Brain microvascular endothelial cell (primary cell): ENCODE results near the gene MKNK2.
"Not testable (repeated sequence)": the region's sequence is repeated elsewhere in the genome, so short reads cannot be mapped to it uniquely, and the experiment has no call there.

Experiments
- DNase-seq: peaks from one replicate; pipeline ENCODE4 v3.0.0-alpha.2; 2020
- H3K27ac ChIP-seq: fragments of 250-450 bp; sonication (Bioruptor Pico); 2 replicates; pipeline ENCODE4 v1.5.1; 2020; ENCODE audit warnings: mild to moderate bottlenecking, moderate library complexity
- H3K27me3 ChIP-seq: fragments of 250-450 bp; sonication (Bioruptor Pico); replicated peaks from 2 replicates; pipeline ENCODE4 v1.5.1; 2020; ENCODE audit warnings: mild to moderate bottlenecking
- H3K36me3 ChIP-seq: fragments of 250-450 bp; sonication (Bioruptor Pico); replicated peaks from 2 replicates; pipeline ENCODE4 v1.5.1; 2020; ENCODE audit warnings: mild to moderate bottlenecking
- H3K4me3 ChIP-seq: 2 replicates; pipeline ENCODE4 v1.5.1; 2011; ENCODE audit warnings: low read depth, mild to moderate bottlenecking, control low read depth, low read length, moderate library complexity
- in situ Hi-C: cut with HindIII; loops from 2 replicates; pipeline ENCODE4 v1.10.0; 2017; ENCODE audit warnings: low sequenced_read_pairs, low pct_ligation_motif_present
- TF ChIP-seq, protein P1 (sequence below): IDR thresholded peaks from 2 replicates; pipeline ENCODE4 v1.5.1; 2011; ENCODE audit warnings: low read depth, mild to moderate bottlenecking, moderate library complexity, low read length, control low read depth, inconsistent platforms; ENCODE audit errors: missing control alignments

Gene MKNK2

DNA sequence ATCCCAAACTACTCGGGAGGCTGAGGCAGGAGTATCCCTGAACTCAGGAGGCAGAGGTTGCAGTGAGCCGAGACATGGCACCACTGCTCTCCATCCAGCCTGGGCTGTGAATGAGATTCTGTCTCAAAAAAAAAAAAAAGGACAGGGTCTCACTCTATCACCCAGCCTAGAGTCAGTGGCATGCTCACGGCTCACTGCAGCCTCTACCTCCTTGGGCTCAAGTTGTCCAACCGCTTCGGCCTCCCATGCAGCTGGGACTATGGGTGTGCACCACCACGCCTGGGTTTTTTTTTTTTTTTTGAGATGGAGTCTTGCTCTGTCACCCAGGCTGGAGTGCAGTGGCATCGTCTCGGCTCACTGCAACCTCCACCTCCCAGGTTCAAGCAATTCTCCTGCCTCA lies 14.6 kb downstream of the MKNK2 start:
- Histone ChIP-seq H3K4me3 (no peak overlapping the region), H3K27me3 (no peaks in the 10 kb centered on the region), H3K27ac (no peak overlapping the region), H3K36me3 (peaks cover 31% of the 10 kb centered on the region)
- TF ChIP-seq, protein P1, sequence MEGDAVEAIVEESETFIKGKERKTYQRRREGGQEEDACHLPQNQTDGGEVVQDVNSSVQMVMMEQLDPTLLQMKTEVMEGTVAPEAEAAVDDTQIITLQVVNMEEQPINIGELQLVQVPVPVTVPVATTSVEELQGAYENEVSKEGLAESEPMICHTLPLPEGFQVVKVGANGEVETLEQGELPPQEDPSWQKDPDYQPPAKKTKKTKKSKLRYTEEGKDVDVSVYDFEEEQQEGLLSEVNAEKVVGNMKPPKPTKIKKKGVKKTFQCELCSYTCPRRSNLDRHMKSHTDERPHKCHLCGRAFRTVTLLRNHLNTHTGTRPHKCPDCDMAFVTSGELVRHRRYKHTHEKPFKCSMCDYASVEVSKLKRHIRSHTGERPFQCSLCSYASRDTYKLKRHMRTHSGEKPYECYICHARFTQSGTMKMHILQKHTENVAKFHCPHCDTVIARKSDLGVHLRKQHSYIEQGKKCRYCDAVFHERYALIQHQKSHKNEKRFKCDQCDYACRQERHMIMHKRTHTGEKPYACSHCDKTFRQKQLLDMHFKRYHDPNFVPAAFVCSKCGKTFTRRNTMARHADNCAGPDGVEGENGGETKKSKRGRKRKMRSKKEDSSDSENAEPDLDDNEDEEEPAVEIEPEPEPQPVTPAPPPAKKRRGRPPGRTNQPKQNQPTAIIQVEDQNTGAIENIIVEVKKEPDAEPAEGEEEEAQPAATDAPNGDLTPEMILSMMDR = no peak
- in situ Hi-C loops = no loop called here
- DNase-seq = no peak

DNA sequence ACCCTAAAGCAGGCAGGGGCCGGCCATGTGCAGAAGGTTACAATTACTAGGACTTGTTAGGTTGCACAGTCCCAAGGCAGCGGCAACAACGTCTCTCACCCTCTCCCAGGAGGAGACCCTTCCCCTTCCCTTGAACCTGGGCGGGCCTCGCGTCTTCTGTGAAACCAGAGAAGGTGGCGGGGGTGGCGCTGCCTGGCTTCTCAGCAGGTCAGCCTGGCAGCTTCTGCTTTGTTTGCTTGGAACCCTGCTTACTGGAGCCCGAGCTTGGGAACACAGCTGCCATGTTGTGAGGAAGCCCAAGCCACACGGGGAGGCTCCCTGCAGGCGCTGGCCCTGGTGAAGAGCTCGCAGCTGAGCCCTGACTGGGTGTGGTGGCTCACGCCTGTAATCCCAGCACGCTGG lies 15.5 kb downstream of the MKNK2 start:
- in situ Hi-C loops = no loop called here
- TF ChIP-seq, protein P1 = no peak
- DNase-seq = no peak
- H3K27ac ChIP-seq = no peak overlapping the region
- no peaks in the 10 kb centered on the region for H3K27me3 ChIP-seq
- no peak overlapping the region for H3K4me3 ChIP-seq
- peaks cover 22% of the 10 kb centered on the region for H3K36me3 ChIP-seq

DNA sequence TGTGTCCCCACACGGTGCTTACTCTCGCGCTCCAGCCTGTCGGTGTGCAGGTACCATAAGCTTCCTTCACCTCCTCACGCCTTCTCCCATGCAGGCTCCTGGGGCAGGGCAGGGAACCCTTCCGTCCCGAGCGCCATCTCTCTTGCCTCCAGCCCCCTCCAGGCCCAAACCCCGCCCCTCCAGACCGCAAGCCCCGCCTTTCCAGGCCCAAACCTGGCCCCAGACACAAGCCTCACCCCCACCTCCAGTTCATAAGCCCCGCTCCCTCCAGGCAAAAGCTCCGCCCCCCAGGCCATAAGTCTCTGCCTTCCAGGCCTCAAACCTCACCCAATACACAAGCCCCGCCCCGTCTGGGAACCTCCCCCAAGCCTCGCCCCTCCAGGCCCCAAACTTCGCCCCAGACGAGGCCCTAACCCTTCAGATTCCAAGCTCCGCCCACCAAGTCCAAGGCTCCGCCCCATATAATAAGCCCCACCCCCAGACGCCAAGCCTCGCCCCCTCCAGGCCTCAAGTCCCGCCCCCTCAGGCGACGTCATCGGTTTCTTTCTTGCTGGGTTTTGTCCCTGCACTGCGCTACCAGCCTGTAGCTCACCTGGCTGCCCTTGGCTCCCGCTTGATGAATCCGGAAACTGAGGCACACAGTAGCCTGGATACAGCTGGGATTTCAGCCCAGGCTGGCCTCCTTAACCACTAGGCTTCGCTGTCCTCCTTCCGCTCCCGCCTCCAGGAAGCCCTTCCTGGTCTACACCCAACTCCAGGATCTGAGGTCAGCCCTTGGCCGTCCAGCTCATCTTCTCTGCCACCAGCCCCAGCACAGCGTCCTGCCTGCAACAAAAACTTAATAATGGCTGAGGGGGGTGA lies 16.1 kb downstream of the MKNK2 start:
- DNase-seq = no peak
- Histone ChIP-seq H3K27me3 (no peaks in the 10 kb centered on the region), H3K4me3 (no peak overlapping the region), H3K27ac (no peak overlapping the region), H3K36me3 (peaks cover 16% of the 10 kb centered on the region)
- in situ Hi-C loops = no loop called here
- TF ChIP-seq, protein P1 = no peak

DNA sequence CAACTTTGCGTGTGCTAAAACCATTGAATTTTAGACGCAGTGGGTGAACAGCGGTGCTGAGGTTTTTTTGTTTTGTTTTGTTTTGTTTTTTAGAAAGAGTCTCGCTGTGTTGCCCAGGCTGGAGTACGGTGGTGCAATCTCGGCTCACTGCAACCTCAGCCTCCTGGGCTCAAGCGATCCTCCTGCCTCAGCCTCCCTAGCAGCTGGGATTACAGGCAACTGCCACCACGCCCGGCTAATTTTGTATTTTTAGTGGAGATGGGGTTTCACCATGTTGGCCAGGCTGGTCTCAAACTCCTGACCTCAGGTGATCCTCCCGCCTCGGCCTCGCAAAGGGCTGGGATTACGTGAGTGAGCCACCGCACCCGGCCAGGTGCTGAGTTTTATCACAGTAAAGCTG lies 16.8 kb downstream of the MKNK2 start:
- H3K4me3 ChIP-seq, H3K27ac ChIP-seq, DNase-seq, H3K36me3 ChIP-seq, in situ Hi-C loops, H3K27me3 ChIP-seq: not testable (repeated sequence)

DNA sequence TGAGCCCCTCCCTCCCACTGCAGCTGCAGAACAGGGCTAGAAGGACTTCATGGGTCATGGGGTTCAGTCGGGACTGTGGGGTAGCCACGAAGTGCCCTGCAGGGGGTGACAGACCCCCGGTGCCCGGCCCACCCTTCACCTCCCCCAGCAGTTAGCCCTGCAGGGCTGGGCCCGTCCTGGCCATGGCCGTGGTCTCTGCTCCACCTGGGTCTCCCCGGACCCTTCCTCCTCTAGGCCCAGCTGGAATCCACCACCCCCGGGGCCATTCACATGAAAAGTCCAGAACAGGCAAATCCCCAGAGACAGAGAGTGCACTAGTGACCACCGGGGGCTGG lies 17.3 kb downstream of the MKNK2 start:
- peaks cover 7% of the 10 kb centered on the region for H3K36me3 ChIP-seq
- TF ChIP-seq, protein P1 = no peak
- H3K27me3 ChIP-seq = no peaks in the 10 kb centered on the region
- H3K4me3 ChIP-seq = no peak overlapping the region
- no peak overlapping the region for H3K27ac ChIP-seq
- DNase-seq = no peak
- in situ Hi-C loops = no loop called here

DNA sequence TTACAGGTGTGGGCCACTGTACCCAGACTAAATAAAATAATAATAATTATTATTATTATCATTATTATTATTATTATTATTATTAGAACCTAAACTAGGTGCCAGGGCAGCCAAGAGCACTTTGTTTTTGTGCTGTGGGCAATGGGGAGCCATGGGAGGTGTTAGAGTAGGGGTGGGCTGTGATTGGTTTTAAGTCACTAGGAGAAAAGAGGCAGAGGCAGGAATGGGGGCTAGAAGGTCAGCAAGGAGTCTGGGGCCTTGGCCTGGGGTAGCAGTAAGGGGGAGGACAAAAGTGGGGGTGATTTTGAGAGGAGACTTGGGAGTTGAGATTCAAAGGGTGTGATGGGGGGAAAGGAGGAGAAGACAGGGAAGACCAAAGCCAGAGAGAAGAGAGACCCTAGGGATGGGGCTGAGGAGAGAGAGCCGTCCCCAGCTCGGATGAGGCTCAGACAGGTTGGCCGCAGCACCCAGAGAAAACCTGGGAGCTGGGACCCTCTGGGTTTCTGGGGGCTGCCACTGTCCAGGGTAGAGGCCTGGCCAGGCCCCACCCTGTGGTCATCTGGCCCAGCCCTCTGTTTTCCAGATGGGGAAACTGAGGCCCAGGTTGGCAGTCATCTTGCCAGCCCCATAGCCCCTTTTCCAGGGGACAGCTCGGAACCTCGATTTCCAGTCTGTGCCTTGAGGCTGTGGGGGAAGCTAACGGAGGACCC lies 17.8 kb downstream of the MKNK2 start:
- H3K4me3 ChIP-seq = no peak overlapping the region
- H3K27ac ChIP-seq = no peak overlapping the region
- TF ChIP-seq, protein P1 = no peak
- no peaks in the 10 kb centered on the region for H3K27me3 ChIP-seq
- no peak for DNase-seq
- peaks cover 2% of the 10 kb centered on the region for H3K36me3 ChIP-seq
- in situ Hi-C loops = no loop called here
